GM10847 (cell line): ENCODE measurements around the gene SH3PXD2B.

Experiments used
- POLR2A ChIP-seq: IDR thresholded peaks from 2 replicates; pipeline ENCODE4 v1.6.1; 2011; ENCODE audit not compliant: insufficient read length; ENCODE audit errors: extremely low read depth

The SH3PXD2B gene

GRCh38 chr5:172474293-172474692 is 20.0 kb upstream of the SH3PXD2B start:
- no peak for TF ChIP-seq POLR2A

GRCh38 chr5:172473427-172473826 is 19.1 kb upstream of the SH3PXD2B start:
- TF ChIP-seq POLR2A = no peak

GRCh38 chr5:172469697-172470096 is 15.4 kb upstream of the SH3PXD2B start:
- no peak for TF ChIP-seq POLR2A

- no peak for TF ChIP-seq POLR2A
Measured at GRCh38 chr5:172466062-172466461, 11.7 kb upstream of the SH3PXD2B start.

- TF ChIP-seq POLR2A = no peak
Measured at GRCh38 chr5:172463031-172463430, 8.7 kb upstream of the SH3PXD2B start.

- TF ChIP-seq POLR2A = no peak
Measured at GRCh38 chr5:172459783-172460165, 5.4 kb upstream of the SH3PXD2B start.

- no peak for TF ChIP-seq POLR2A
Measured at GRCh38 chr5:172458976-172459782, 4.9 kb upstream of the SH3PXD2B start.

GRCh38 chr5:172456076-172456722 is 1.9 kb upstream of the SH3PXD2B start:
- TF ChIP-seq POLR2A = no peak

GRCh38 chr5:172455511-172456061 is 1.3 kb upstream of the SH3PXD2B start:
- no peak for TF ChIP-seq POLR2A

GRCh38 chr5:172455087-172455381 is 709 bp upstream of the SH3PXD2B start:
- no peak for TF ChIP-seq POLR2A

GRCh38 chr5:172453986-172454357 is 353 bp downstream of the SH3PXD2B start:
- TF ChIP-seq POLR2A = no peak

GRCh38 chr5:172453206-172453985 is 929 bp downstream of the SH3PXD2B start:
- no peak for TF ChIP-seq POLR2A

GRCh38 chr5:172452398-172453205 is 1.7 kb downstream of the SH3PXD2B start:
- no peak for TF ChIP-seq POLR2A

GRCh38 chr5:172451771-172452197 is 2.5 kb downstream of the SH3PXD2B start:
- no peak for TF ChIP-seq POLR2A

- TF ChIP-seq POLR2A = no peak
Measured at GRCh38 chr5:172450861-172451695, 3.2 kb downstream of the SH3PXD2B start.

- no peak for TF ChIP-seq POLR2A
Measured at GRCh38 chr5:172450453-172450852, 3.9 kb downstream of the SH3PXD2B start.
